ENCODE results near the gene PAK5.

PAK5 gene

GRCh38 chr20:9615766-9616454 lies 223.0 kb downstream of the PAK5 start:
- DNase-seq = peak; percentile 35 to 73 (median 56)

- no peak for DNase-seq
These were observed 223.8 kb downstream of the PAK5 start for GRCh38 chr20:9615118-9615517.

DNA sequence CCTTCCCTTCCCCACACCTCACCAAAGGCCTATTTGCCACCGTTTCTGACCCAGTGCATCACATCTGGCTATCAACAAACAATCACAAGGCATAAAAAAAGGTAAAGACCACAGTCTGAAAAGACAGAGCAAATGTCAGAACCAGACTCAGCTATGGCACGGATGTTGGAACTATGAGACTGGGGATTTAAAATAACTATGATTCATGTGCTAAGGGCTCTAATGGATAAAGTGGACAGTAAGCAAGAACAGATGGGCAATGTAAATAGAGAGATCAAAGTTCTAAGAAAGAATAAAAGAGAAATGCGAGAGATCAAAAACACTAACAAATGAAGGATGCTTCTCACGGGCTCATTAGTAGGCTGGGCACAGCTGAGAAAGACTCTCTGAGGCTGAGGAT lies 225.0 kb downstream of the PAK5 start:
- DNase-seq = no peak

- DNase-seq = no peak
These were observed 227.0 kb downstream of the PAK5 start for GRCh38 chr20:9611921-9612320.

GRCh38 chr20:9610665-9611064 lies 228.2 kb downstream of the PAK5 start:
- no peak for DNase-seq

- DNase-seq = peak; percentile 82 to 94 (median 86)
These were observed 228.9 kb downstream of the PAK5 start for GRCh38 chr20:9609887-9610502.

GRCh38 chr20:9608639-9609340 lies 230.1 kb downstream of the PAK5 start:
- DNase-seq = no peak

DNA sequence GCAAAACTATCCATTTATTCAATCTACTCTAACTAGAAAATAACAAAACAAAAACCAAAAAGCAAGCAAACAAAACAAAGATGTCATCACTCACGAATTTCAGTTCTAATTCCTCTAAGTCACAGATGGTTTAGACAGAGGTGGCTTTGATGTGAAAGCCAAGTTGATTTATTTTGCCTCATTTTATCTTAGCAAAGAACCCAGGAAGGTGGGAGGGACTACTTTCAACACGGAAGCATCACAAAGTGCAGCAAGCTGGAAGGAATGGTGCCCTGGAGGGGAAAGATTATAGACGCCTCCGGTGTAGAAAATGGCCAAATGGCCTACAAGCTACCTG lies 236.1 kb downstream of the PAK5 start:
- DNase-seq = no peak

GRCh38 chr20:9600562-9600961 lies 238.3 kb downstream of the PAK5 start:
- no peak for DNase-seq

- no peak for DNase-seq
These were observed 241.3 kb downstream of the PAK5 start for GRCh38 chr20:9597547-9597946.

DNA sequence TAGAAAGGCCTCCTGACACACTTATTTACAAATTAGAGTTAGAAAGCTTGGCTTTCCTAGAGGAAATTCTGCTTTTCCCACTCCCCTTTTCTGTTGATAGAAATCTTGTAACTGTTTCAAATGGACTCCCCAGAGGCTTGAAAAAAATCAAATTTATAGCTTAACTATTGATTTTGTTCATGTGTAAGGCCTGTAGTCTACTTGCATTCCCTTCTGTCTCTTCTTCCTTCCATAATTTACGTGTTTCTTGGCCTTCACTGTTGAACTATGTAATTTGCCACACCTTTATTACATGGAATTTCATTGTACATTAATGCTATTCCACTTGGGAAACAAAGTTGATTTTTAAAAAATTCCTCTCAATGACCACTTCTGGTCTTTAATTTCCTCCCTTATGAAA lies 243.1 kb downstream of the PAK5 start:
- no peak for DNase-seq

- no peak for DNase-seq
These were observed 244.5 kb downstream of the PAK5 start for GRCh38 chr20:9594284-9594875.

- no peak for DNase-seq
These were observed 246.5 kb downstream of the PAK5 start for GRCh38 chr20:9592419-9592818.

GRCh38 chr20:9591080-9591479 lies 247.8 kb downstream of the PAK5 start:
- DNase-seq = no peak

DNA sequence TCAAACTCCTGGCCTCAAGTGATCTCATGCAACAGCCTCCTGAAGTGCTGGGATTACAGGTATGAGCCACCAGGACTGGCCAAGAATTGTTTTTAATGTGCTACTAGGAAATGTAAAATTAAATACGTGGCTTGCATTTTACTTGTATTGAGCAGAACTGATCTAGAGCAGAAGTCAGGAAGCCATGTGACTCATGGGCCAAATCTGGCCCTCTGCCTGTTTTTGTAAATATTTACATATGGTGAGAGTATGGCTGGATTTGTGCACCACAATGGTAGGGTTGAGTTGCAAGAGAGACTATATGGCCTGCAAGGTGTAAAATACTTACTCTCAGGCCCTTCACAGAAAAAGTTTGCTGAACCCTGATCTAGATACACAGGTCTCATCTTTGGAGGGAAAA lies 248.7 kb downstream of the PAK5 start:
- peak in 1 of 4 experiments; percentile 3 for DNase-seq

GRCh38 chr20:9588706-9589105 lies 250.2 kb downstream of the PAK5 start:
- DNase-seq = no peak

DNA sequence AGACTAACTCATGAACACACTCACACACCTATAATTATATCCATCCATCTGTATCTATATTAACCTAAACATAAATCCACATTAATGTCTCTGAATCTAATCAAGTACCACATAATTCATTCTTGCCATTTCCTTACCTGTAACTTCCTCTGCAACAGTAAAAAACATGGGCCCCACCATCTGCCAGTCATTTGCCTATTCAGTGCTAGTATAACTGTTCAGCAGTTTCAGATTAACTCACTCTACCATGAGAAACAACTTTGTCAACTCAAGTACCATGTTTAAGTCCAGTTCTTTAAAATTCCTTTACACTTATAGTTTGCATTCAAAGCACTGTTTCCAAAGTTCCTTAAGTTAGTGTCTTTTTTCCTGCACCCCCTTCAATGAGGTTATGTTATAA lies 255.7 kb downstream of the PAK5 start:
- DNase-seq = no peak

GRCh38 chr20:9582137-9582536 lies 256.7 kb downstream of the PAK5 start:
- no peak for DNase-seq

DNA sequence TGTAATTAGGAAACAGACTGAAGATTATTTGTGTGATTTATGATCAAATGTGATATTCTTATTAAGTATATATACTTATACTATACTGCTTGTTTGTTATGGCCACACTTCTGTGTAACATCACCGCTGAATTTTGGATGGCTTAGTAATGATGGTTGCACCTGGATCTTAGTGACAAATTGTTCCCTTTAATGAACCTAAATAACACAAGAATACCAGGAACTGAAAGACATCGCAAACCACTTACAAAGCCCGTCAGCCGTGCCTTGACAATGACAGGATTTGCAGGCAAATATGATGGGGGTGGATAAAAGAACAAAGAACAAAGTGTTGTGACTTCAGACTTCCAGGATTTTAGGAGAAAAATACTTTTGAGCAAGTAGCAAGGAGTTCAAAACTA lies 257.4 kb downstream of the PAK5 start:
- no peak for DNase-seq

DNA sequence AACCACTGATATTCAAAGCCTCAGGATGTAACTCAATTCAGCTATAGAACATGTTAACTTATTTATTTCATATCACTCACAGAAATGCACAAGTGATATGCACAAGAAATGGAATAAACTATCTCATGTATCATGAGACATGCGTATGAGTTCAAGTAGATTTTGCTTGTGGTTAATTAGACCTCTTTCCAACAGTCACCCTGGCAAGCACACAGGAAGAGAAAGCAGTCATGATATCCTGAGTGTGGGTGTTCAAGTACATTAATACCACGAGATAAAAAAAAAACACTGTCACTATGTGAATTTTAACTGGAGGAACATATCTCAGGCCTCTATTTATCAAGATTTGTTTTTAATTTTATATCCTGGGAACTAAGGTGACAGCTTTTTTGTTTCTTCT lies 260.3 kb downstream of the PAK5 start:
- peak; percentile 7 to 64 (median 22) for DNase-seq

DNA sequence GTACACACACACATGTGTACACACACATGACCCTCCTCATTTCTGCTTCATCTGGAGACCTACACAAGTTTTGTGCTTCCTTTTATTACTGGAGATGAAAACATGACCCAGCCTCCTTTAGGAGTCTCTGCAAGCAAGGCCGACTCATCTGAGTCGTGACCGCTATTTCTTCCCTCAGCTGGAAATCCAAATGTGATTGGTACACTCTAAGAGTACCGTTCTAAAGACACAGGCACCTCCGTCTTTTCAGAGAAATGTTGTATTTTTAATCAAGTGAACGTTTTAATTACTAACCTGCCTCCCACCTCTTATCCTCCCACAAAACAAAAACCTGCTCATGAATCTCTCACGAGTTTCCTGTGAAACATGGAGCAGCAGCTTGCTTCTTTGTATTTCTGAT lies 261.5 kb downstream of the PAK5 start:
- DNase-seq = no peak

DNA sequence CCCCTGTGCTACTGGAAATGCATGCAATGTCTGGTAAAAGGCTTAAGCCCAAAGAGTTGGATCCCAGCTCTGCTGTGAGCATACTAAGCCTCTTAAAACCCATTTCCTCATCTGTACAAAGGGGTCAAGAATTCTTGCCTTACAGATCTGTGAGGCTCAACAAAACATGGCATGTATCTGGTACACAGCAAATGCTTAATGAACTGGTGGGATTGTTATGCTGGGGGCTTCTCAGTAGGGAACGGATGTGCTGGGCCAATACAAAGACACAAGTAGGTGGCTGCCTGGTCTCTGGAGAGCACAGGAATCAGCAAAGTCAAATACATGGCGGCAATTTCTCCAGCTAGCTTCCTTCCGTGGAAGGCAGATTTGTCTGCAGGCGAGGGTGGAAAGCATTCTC lies 262.2 kb downstream of the PAK5 start:
- DNase-seq = no peak

GRCh38 chr20:9575836-9576235 lies 263.0 kb downstream of the PAK5 start:
- no peak for DNase-seq

DNA sequence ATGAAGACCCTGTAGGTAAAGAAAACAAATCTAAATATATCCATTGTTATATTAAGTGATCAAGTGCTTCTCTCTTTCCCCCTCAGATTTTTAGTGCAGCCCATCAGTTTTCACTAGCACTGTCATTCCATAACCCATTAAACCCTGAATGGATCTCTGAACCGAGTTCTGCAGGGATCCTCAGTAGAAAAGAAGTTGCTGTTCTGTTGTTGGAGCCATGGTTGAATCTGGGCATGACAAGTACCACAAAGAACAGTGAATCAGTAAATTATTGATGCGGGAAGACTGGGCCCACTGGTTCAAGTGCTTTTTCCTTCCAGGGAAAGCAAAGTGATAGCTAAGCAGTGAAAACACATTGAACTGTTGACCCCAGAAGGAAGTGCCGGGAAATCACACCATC lies 264.1 kb downstream of the PAK5 start:
- no peak for DNase-seq

All from suppressor macrophage (primary cell).